ENCODE measurements around the gene FGF7.
"Not testable (repeated sequence)": the region's sequence is repeated elsewhere in the genome, so short reads cannot be mapped to it uniquely, and the experiment has no call there.

The FGF7 gene

GRCh38 chr15:49492151-49492550, 69.1 kb downstream of the FGF7 start:
- no peak for DNase-seq (ENCODE audit: low read depth in 1 of 2, low spot score in 1 of 2)

GRCh38 chr15:49492830-49493229, 69.8 kb downstream of the FGF7 start:
- no peak for DNase-seq (ENCODE audit: low read depth in 1 of 2, low spot score in 1 of 2)

GRCh38 chr15:49494842-49495241, 71.8 kb downstream of the FGF7 start:
- no peak for DNase-seq (ENCODE audit: low read depth in 1 of 2, low spot score in 1 of 2)

GRCh38 chr15:49495993-49496753, 73.1 kb downstream of the FGF7 start:
- DNase-seq (ENCODE audit: low read depth in 1 of 2, low spot score in 1 of 2) = no peak

- DNase-seq (ENCODE audit: low read depth in 1 of 2, low spot score in 1 of 2) = no peak
Measured at GRCh38 chr15:49501586-49501985, 78.5 kb downstream of the FGF7 start.

GRCh38 chr15:49506341-49506740, 83.3 kb downstream of the FGF7 start:
- DNase-seq (ENCODE audit: low read depth in 1 of 2, low spot score in 1 of 2) = no peak

GRCh38 chr15:49507261-49507660, 84.2 kb downstream of the FGF7 start:
- DNase-seq (ENCODE audit: low read depth in 1 of 2, low spot score in 1 of 2) = no peak

- not testable (repeated sequence) for DNase-seq (ENCODE audit: low read depth in 1 of 2, low spot score in 1 of 2)
Measured at GRCh38 chr15:49512739-49513138, 89.7 kb downstream of the FGF7 start.

GRCh38 chr15:49521802-49522201, 98.8 kb downstream of the FGF7 start:
- DNase-seq (ENCODE audit: low read depth in 1 of 2, low spot score in 1 of 2) = no peak

GRCh38 chr15:49528289-49528688, 105.2 kb downstream of the FGF7 start:
- no peak for DNase-seq (ENCODE audit: low read depth in 1 of 2, low spot score in 1 of 2)

- no peak for DNase-seq (ENCODE audit: low read depth in 1 of 2, low spot score in 1 of 2)
Measured at GRCh38 chr15:49530092-49530491, 107.0 kb downstream of the FGF7 start.

All from stimulated activated CD4-positive, alpha-beta T cell treated with anti-CD3 and anti-CD28 coated beads, Interleukin-15, amount 100 ng/mL, for 1 hour (primary cell).